ENCODE results near the gene CPOX.
"Not testable (repeated sequence)": the region's sequence is repeated elsewhere in the genome, so short reads cannot be mapped to it uniquely, and the experiment has no call there.

CPOX gene

DNA sequence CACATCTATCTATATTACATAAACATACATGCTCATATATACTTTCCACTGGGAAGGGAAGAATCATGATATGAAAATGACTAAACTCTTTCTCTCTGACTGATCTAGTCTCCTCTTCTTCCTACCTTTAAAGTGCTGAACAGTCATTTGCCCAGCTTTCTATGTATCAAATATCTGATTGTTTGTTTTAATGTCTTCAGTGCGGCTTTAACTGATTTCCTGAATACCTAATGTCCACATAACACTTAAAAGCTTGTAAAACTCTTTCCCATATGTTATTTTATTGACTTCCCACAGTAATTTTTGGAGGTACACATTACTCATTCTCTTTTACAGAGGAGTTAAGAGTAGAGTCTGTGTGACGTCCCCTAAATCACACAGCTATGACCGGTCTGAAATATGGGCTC is 28.2 kb downstream of the CPOX start:
- Histone ChIP-seq H3K9ac (ENCODE audit: low read length in 5 of 5) (no peak overlapping the region), H3K27ac (ENCODE audit: low read depth, low read length) (no peak overlapping the region), H3K36me3 (ENCODE audit: control insufficient read depth in 5 of 5, insufficient read depth in 5 of 5, low read length in 5 of 5) (no peaks in the 10 kb centered on the region), H3K4me1 (ENCODE audit: control insufficient read depth in 5 of 5, insufficient read depth in 5 of 5, low read length in 5 of 5) (peaks cover 0 to 2% (median 0%) of the 10 kb centered on the region in 5 donors), H3K9me3 (ENCODE audit: control insufficient read depth in 5 of 5, low read length in 5 of 5) (no peaks in the 10 kb centered on the region), H3K27me3 (ENCODE audit: control insufficient read depth in 5 of 5, insufficient read depth in 4 of 5, low read length in 5 of 5) (no peaks in the 10 kb centered on the region), H3K4me3 (ENCODE audit: low read depth in 1 of 5, low read length in 5 of 5) (no peak overlapping the region)

DNA sequence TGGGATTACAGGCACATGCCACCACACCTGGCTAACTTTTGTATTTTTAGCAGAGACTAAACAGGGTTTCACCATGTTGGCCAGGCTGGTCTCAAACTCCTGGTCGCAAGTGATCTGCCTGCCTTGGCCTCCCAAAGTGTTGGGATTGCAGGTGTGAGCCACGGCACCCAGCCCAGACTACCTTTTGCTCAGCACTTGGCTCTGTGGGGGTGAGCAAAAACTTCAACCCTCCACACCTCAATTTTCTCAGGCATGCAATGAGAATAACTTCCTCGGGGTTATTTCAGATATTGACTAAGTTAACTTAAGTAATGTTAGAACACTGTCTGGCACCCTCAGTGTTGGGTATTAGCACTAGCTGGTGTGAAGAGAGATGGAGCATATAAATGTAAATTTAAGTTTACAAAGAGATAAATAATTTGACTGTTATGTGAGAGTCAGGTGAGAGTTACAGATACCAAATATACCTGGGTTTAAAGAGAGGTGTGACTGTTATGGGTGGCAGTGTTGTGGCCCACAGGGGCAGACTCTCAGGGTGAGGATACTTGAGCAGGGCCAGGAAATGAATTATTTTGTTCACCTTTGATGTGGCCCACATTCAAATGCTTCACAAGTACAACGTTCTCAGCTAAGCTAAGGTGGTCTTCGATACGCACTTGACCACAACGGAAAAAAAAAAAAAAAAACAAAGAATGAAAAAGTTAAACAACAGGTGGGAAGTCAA is 29.0 kb downstream of the CPOX start:
- Histone ChIP-seq H3K4me1 (ENCODE audit: control insufficient read depth in 5 of 5, insufficient read depth in 5 of 5, low read length in 5 of 5) (peaks cover 0 to 2% (median 0%) of the 10 kb centered on the region in 5 donors), H3K4me3 (ENCODE audit: low read depth in 1 of 5, low read length in 5 of 5) (no peak overlapping the region), H3K9me3 (ENCODE audit: control insufficient read depth in 5 of 5, low read length in 5 of 5) (peaks cover 0 to 3% (median 0%) of the 10 kb centered on the region in 5 donors), H3K27ac (ENCODE audit: low read depth, low read length) (no peak overlapping the region), H3K27me3 (ENCODE audit: control insufficient read depth in 5 of 5, insufficient read depth in 4 of 5, low read length in 5 of 5) (no peaks in the 10 kb centered on the region), H3K36me3 (ENCODE audit: control insufficient read depth in 5 of 5, insufficient read depth in 5 of 5, low read length in 5 of 5) (no peaks in the 10 kb centered on the region), H3K9ac (ENCODE audit: low read length in 5 of 5) (no peak overlapping the region)

DNA sequence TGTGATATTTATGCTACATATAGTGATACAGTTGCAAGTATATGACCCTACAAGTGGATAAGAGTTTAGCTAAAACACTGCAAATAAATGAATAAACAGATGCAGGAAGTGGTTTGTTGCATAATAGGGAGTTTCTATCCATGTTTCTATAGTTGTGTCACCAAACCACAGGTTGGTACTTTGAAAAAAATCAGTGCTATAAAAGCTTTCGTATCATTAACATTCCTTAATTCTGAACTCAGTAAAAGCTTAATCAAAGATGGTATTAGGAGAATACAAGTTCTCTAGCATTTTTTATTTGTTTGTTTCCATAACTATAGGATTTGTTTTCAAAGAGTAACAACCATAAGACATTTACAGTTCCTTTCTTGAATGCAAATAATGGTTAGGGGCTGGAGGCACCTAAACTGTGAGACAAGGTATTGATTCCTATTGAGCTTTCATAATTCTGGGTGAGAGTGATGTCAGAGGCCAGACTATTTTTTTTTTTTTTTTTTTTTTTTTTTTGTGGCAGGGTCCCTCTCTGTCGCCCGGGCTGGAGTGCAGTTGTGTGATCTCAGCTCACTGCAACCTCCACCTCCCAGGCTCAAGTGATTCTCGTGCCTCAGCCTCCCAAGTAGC is 29.6 kb downstream of the CPOX start:
- Histone ChIP-seq H3K36me3 (ENCODE audit: control insufficient read depth in 5 of 5, insufficient read depth in 5 of 5, low read length in 5 of 5) (no peaks in the 10 kb centered on the region), H3K4me3 (ENCODE audit: low read depth in 1 of 5, low read length in 5 of 5) (no peak overlapping the region), H3K9ac (ENCODE audit: low read length in 5 of 5) (no peak overlapping the region), H3K9me3 (ENCODE audit: control insufficient read depth in 5 of 5, low read length in 5 of 5) (peaks cover 0 to 3% (median 0%) of the 10 kb centered on the region in 5 donors), H3K27me3 (ENCODE audit: control insufficient read depth in 5 of 5, insufficient read depth in 4 of 5, low read length in 5 of 5) (no peaks in the 10 kb centered on the region), H3K4me1 (ENCODE audit: control insufficient read depth in 5 of 5, insufficient read depth in 5 of 5, low read length in 5 of 5) (peaks cover 0 to 2% (median 0%) of the 10 kb centered on the region in 5 donors), H3K27ac (ENCODE audit: low read depth, low read length) (no peak overlapping the region)

GRCh38 chr3:98561727-98562521 is 31.5 kb downstream of the CPOX start:
- no peak overlapping the region for H3K4me3 ChIP-seq (ENCODE audit: low read depth in 1 of 5, low read length in 5 of 5)
- no peaks in the 10 kb centered on the region for H3K27me3 ChIP-seq (ENCODE audit: control insufficient read depth in 5 of 5, insufficient read depth in 4 of 5, low read length in 5 of 5)
- no peak overlapping the region for H3K9ac ChIP-seq (ENCODE audit: low read length in 5 of 5)
- H3K36me3 ChIP-seq (ENCODE audit: control insufficient read depth in 5 of 5, insufficient read depth in 5 of 5, low read length in 5 of 5): no peaks in the 10 kb centered on the region
- H3K4me1 ChIP-seq (ENCODE audit: control insufficient read depth in 5 of 5, insufficient read depth in 5 of 5, low read length in 5 of 5): peaks cover 0 to 2% (median 0%) of the 10 kb centered on the region in 5 donors
- H3K27ac ChIP-seq (ENCODE audit: low read depth, low read length): no peak overlapping the region
- peaks cover 0 to 3% (median 0%) of the 10 kb centered on the region in 5 donors for H3K9me3 ChIP-seq (ENCODE audit: control insufficient read depth in 5 of 5, low read length in 5 of 5)

GRCh38 chr3:98560911-98561310 is 32.5 kb downstream of the CPOX start:
- no peak overlapping the region for H3K27ac ChIP-seq (ENCODE audit: low read depth, low read length)
- H3K4me1 ChIP-seq (ENCODE audit: control insufficient read depth in 5 of 5, insufficient read depth in 5 of 5, low read length in 5 of 5): peaks cover 0 to 2% (median 0%) of the 10 kb centered on the region in 5 donors
- peaks cover 0 to 3% (median 0%) of the 10 kb centered on the region in 5 donors for H3K9me3 ChIP-seq (ENCODE audit: control insufficient read depth in 5 of 5, low read length in 5 of 5)
- H3K27me3 ChIP-seq (ENCODE audit: control insufficient read depth in 5 of 5, insufficient read depth in 4 of 5, low read length in 5 of 5): no peaks in the 10 kb centered on the region
- H3K9ac ChIP-seq (ENCODE audit: low read length in 5 of 5): no peak overlapping the region
- no peaks in the 10 kb centered on the region for H3K36me3 ChIP-seq (ENCODE audit: control insufficient read depth in 5 of 5, insufficient read depth in 5 of 5, low read length in 5 of 5)
- H3K4me3 ChIP-seq (ENCODE audit: low read depth in 1 of 5, low read length in 5 of 5): no peak overlapping the region

GRCh38 chr3:98559769-98560168 is 33.6 kb downstream of the CPOX start:
- H3K9ac ChIP-seq (ENCODE audit: low read length in 5 of 5); H3K9me3 ChIP-seq (ENCODE audit: control insufficient read depth in 5 of 5, low read length in 5 of 5); H3K27ac ChIP-seq (ENCODE audit: low read depth, low read length); H3K4me3 ChIP-seq (ENCODE audit: low read depth in 1 of 5, low read length in 5 of 5); H3K27me3 ChIP-seq (ENCODE audit: control insufficient read depth in 5 of 5, insufficient read depth in 4 of 5, low read length in 5 of 5); H3K4me1 ChIP-seq (ENCODE audit: control insufficient read depth in 5 of 5, insufficient read depth in 5 of 5, low read length in 5 of 5); H3K36me3 ChIP-seq (ENCODE audit: control insufficient read depth in 5 of 5, insufficient read depth in 5 of 5, low read length in 5 of 5): not testable (repeated sequence)

DNA sequence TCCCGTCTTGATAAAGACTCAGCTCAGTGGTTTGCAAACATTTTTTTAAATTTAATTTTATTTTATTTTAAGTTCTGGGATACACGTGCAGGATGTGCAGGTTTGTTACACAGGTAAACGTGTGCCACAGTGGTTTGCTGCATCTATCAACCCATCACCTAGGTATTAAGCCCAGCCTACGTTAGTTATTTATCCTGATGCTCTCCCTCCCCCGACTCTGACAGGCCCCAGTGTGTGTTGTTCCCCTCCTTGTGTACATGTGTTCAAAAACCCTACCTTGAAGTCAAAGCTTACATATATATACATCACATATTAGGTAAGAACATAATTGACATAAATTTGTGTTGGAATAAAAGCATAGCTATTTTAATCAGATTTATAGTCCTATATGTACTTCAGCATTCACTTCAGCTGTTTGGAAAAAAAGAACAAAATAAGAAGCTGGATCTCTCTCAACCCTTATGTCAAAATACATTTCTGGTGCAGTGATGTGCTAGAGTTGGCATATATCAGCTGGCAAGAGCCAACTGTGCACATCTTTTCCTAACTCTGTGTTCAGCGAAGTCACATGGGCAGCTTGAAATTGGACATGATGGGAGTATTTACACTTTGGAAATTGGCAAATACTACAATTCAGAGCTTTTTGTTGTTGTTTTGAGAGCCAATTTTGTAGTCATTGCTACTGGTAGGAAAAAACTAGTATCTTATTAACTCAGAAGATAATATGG is 35.1 kb downstream of the CPOX start:
- Histone ChIP-seq H3K4me1 (ENCODE audit: control insufficient read depth in 5 of 5, insufficient read depth in 5 of 5, low read length in 5 of 5) (peaks cover 0 to 3% (median 0%) of the 10 kb centered on the region in 5 donors), H3K27me3 (ENCODE audit: control insufficient read depth in 5 of 5, insufficient read depth in 4 of 5, low read length in 5 of 5) (no peaks in the 10 kb centered on the region), H3K4me3 (ENCODE audit: low read depth in 1 of 5, low read length in 5 of 5) (no peak overlapping the region), H3K9me3 (ENCODE audit: control insufficient read depth in 5 of 5, low read length in 5 of 5) (peaks cover 0 to 3% (median 0%) of the 10 kb centered on the region in 5 donors), H3K9ac (ENCODE audit: low read length in 5 of 5) (no peak overlapping the region), H3K36me3 (ENCODE audit: control insufficient read depth in 5 of 5, insufficient read depth in 5 of 5, low read length in 5 of 5) (no peaks in the 10 kb centered on the region), H3K27ac (ENCODE audit: low read depth, low read length) (no peak overlapping the region)

GRCh38 chr3:98557324-98558010 is 35.9 kb downstream of the CPOX start:
- Histone ChIP-seq H3K36me3 (ENCODE audit: control insufficient read depth in 5 of 5, insufficient read depth in 5 of 5, low read length in 5 of 5) (no peaks in the 10 kb centered on the region), H3K9ac (ENCODE audit: low read length in 5 of 5) (no peak overlapping the region), H3K27me3 (ENCODE audit: control insufficient read depth in 5 of 5, insufficient read depth in 4 of 5, low read length in 5 of 5) (no peaks in the 10 kb centered on the region), H3K27ac (ENCODE audit: low read depth, low read length) (no peak overlapping the region), H3K4me1 (ENCODE audit: control insufficient read depth in 5 of 5, insufficient read depth in 5 of 5, low read length in 5 of 5) (peaks cover 0 to 3% (median 0%) of the 10 kb centered on the region in 5 donors), H3K4me3 (ENCODE audit: low read depth in 1 of 5, low read length in 5 of 5) (no peak overlapping the region), H3K9me3 (ENCODE audit: control insufficient read depth in 5 of 5, low read length in 5 of 5) (peaks cover 0 to 3% (median 0%) of the 10 kb centered on the region in 5 donors)

All from subcutaneous abdominal adipose tissue (tissue), 5 donors.